Mesodermal cell (in vitro differentiated cells): ENCODE results near the gene PAGE5. TPM values are rescaled to one million over a fixed set of nuclear protein-coding genes. Genes with fewer than 3 reads are reported as not detected.

Source experiments
- H3K27ac ChIP-seq: 2 replicates; pipeline ENCODE4 v1.7.0; 2013; ENCODE audit warnings: mild to moderate bottlenecking, low read depth, low read length, moderate library complexity; ENCODE audit not compliant: severe bottlenecking
- H3K36me3 ChIP-seq: 2 replicates; pipeline ENCODE4 v1.7.1; 2013; ENCODE audit warnings: mild to moderate bottlenecking, low read length, moderate library complexity; ENCODE audit not compliant: control insufficient read depth, insufficient read depth
- H3K4me1 ChIP-seq: one replicate; pipeline ENCODE4 v1.7.1; 2013; ENCODE audit warnings: mild to moderate bottlenecking, low read length; ENCODE audit not compliant: insufficient read depth, control insufficient read depth, poor library complexity, severe bottlenecking
- H3K4me3 ChIP-seq: 2 replicates; pipeline ENCODE4 v1.7.0; 2013; ENCODE audit warnings: low read length, control low read depth, mild to moderate bottlenecking; ENCODE audit not compliant: insufficient read depth, poor library complexity, severe bottlenecking; ENCODE audit errors: extremely low read depth
- H3K9me3 ChIP-seq: 2 replicates; pipeline ENCODE4 v1.7.1; 2013; ENCODE audit warnings: mild to moderate bottlenecking, low read length, moderate library complexity; ENCODE audit not compliant: control insufficient read depth
- WGBS, 2 experiments: methylation state at CpG; one replicate each; pipeline ENCODE4 v1.1.5; 2013; ENCODE audit warnings: missing lambda C conversion rate in 2 of 2; ENCODE audit not compliant: insufficient coverage in 2 of 2; 5-methylcytosine and 5-hydroxymethylcytosine counted together
- polyA plus RNA-seq, 2 experiments: library from polyadenylated mRNA; stranded (reverse); fragments of 50-300 nt; gene quantifications; one replicate each; pipeline ENCODE4 v1.2.3, GENCODE V29; 2013

PAGE5 gene, protein sequence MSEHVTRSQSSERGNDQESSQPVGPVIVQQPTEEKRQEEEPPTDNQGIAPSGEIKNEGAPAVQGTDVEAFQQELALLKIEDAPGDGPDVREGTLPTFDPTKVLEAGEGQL
- not detected for polyA plus RNA-seq (2013, experiment 1 of 2)
- not detected for polyA plus RNA-seq (2013, experiment 2 of 2)

GRCh38 chrX:55220119-55220794, at the start of gene PAGE5:
Gene PAGE5 (plus strand): TSS chrX:55220346. CDS start chrX:55221383, 1,037 bp downstream.
- H3K27ac ChIP-seq: no peak within 1 kb of the TSS
- H3K4me3 ChIP-seq: no peak within 1 kb of the TSS
- H3K36me3 ChIP-seq: no peaks in the 10 kb centered on the region
- 91 to 97% methylated on average over 11 to 12 of the region's 30 CpGs for WGBS, 2 experiments
- no peaks in the 10 kb centered on the region for H3K9me3 ChIP-seq
- no peaks in the 10 kb centered on the region for H3K4me1 ChIP-seq

DNA sequence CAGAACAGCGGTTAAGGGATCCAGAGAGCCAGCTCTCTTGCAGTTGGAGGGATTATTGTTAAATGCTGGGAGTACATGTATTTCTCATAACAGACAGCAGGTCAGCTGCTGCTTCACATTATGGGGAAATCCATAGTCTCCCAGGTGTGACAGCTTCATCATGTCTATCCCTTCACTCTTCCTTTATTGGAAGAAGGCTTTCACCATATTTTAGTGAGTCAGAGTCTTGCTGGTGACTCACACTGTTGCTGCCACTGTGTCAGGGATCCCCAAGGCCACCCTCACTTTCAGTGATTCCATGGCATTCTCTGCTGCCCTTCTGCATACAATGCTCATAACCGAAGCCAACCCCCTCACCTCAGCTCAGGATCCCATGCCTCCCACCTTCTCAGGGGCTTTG, 32.9 kb upstream of the PAGE5 start:
- Histone ChIP-seq H3K9me3 (no peaks in the 10 kb centered on the region), H3K4me1 (no peaks in the 10 kb centered on the region), H3K27ac (no peak overlapping the region), H3K4me3 (no peak overlapping the region), H3K36me3 (no peaks in the 10 kb centered on the region)
- 100% methylated on average over 1 of the region's 2 CpGs; no CpG with 5 or more reads in 1 of the 2 experiments for WGBS, 2 experiments

DNA sequence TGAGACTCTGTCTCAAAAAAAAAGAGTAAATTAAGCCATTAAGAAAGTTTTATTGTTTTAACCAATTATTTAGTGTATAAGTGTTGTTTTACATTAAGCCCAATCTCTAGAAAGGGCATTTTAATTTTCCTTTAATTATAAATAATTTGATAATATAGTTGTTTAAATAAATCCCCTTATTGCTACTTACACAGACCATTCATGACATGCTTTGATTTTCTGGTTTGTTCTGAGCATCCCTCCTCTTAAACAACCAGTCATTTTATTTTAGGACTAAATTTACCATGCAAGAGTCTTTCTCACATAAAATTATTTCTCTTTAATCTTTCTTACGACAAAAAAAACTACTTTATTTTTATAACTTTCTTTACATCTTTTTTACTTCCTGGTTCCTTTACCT, 23.5 kb upstream of the PAGE5 start:
- 88 to 100% methylated on average over 1 of the region's 1 CpG for WGBS, 2 experiments

GRCh38 chrX:55201930-55202579, 18.1 kb upstream of the PAGE5 start:
- Histone ChIP-seq H3K4me3 (no peak overlapping the region), H3K36me3 (no peaks in the 10 kb centered on the region), H3K9me3 (no peaks in the 10 kb centered on the region), H3K4me1 (no peaks in the 10 kb centered on the region), H3K27ac (no peak overlapping the region)
- no CpG with 5 or more reads among the region's 3 CpGs for WGBS, 2 experiments

More for the DNA sequence above, 23.5 kb upstream of the PAGE5 start:
- Histone ChIP-seq H3K27ac (no peak overlapping the region), H3K36me3 (no peaks in the 10 kb centered on the region), H3K4me1 (no peaks in the 10 kb centered on the region), H3K4me3 (no peak overlapping the region), H3K9me3 (no peaks in the 10 kb centered on the region)

- WGBS, 2 experiments: 63 to 82% methylated on average over 2 to 3 of the region's 6 CpGs
- Histone ChIP-seq H3K4me1 (no peaks in the 10 kb centered on the region), H3K36me3 (no peaks in the 10 kb centered on the region), H3K4me3 (no peak overlapping the region), H3K9me3 (no peaks in the 10 kb centered on the region), H3K27ac (no peak overlapping the region)
These were observed 13.8 kb upstream of the PAGE5 start for GRCh38 chrX:55206162-55206941.

- no peaks in the 10 kb centered on the region for H3K4me1 ChIP-seq
- 73 to 93% methylated on average over 3 to 6 of the region's 13 CpGs for WGBS, 2 experiments
- H3K4me3 ChIP-seq: no peak overlapping the region
- no peaks in the 10 kb centered on the region for H3K36me3 ChIP-seq
- no peaks in the 10 kb centered on the region for H3K9me3 ChIP-seq
- no peak overlapping the region for H3K27ac ChIP-seq
These were observed 9.0 kb upstream of the PAGE5 start for GRCh38 chrX:55210931-55211677.

DNA sequence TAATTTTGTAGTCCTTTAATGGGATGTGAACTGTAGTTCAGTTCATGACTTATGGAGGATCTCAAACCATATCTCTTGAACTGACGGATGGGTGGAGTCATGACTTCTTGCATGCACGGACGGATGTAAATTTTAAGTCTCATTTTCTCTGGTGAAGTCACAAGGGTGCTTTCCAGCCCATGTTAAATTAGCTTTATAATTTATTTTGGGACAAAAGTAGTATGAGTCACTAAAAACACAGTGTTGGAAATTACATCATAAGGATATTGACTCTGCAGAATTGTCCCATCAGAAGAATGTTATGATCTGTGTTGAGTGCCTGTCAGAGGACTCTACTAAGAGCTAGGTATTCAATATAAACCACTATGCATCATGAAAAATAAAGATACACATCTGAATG, 6.8 kb upstream of the PAGE5 start:
- Histone ChIP-seq H3K27ac (no peak overlapping the region), H3K4me3 (no peak overlapping the region), H3K9me3 (no peaks in the 10 kb centered on the region), H3K36me3 (no peaks in the 10 kb centered on the region), H3K4me1 (no peaks in the 10 kb centered on the region)
- 100% methylated on average over 3 of the region's 3 CpGs; no CpG with 5 or more reads in 1 of the 2 experiments for WGBS, 2 experiments

- no peaks in the 10 kb centered on the region for H3K4me1 ChIP-seq
- no peak overlapping the region for H3K27ac ChIP-seq
- H3K9me3 ChIP-seq: no peaks in the 10 kb centered on the region
- H3K36me3 ChIP-seq: no peaks in the 10 kb centered on the region
- WGBS, 2 experiments: 55 to 65% methylated on average over 2 of the region's 6 CpGs
- no peak overlapping the region for H3K4me3 ChIP-seq
These were observed 20.7 kb downstream of the PAGE5 start for GRCh38 chrX:55240788-55241340.

- no peaks in the 10 kb centered on the region for H3K36me3 ChIP-seq
- no peaks in the 10 kb centered on the region for H3K4me1 ChIP-seq
- no peaks in the 10 kb centered on the region for H3K9me3 ChIP-seq
- H3K27ac ChIP-seq: no peak overlapping the region
- H3K4me3 ChIP-seq: no peak overlapping the region
These were observed 33.4 kb downstream of the PAGE5 start for GRCh38 chrX:55253528-55253927.

DNA sequence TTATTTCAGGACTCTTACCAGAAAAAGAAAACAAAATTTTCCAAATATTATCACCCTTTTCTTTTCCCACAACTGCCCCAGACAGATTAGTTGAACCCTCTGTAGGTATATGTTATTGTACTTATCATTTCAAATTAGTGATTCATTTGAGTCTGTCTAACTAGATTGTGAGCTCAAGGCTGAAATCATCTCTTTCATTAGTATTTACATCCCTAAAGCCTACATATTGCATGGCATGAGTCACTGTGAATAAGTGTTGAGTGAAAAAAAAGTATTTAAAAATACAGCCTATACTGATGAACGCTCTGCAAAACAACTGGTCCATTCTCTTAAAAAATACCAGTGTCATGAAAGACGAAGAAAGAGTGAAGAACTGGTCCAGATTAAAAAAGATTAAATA, 40.7 kb downstream of the PAGE5 start:
- no peak overlapping the region for H3K27ac ChIP-seq
- H3K4me1 ChIP-seq: no peaks in the 10 kb centered on the region
- H3K9me3 ChIP-seq: no peaks in the 10 kb centered on the region
- no peaks in the 10 kb centered on the region for H3K36me3 ChIP-seq
- no peak overlapping the region for H3K4me3 ChIP-seq
- WGBS, 2 experiments: no CpG with 5 or more reads among the region's 2 CpGs
